GM19467 (cell line): ENCODE results near the gene DDX41.

Experiments used
- ATAC-seq: cut with Tn5 transposase; IDR thresholded peaks from one replicate; pipeline ENCODE4 v1.9.1; 2021; ENCODE audit warnings: mild to moderate bottlenecking, moderate library complexity; ENCODE audit not compliant: unreplicated experiment

Gene DDX41

GRCh38 chr5:177514541-177514940 lies 2.2 kb downstream of the DDX41 start:
- no peak for ATAC-seq

GRCh38 chr5:177513500-177513899 lies 3.3 kb downstream of the DDX41 start:
- ATAC-seq, result no peak

- ATAC-seq, result no peak
Observed at GRCh38 chr5:177512736-177513380, 3.9 kb downstream of the DDX41 start.

DNA sequence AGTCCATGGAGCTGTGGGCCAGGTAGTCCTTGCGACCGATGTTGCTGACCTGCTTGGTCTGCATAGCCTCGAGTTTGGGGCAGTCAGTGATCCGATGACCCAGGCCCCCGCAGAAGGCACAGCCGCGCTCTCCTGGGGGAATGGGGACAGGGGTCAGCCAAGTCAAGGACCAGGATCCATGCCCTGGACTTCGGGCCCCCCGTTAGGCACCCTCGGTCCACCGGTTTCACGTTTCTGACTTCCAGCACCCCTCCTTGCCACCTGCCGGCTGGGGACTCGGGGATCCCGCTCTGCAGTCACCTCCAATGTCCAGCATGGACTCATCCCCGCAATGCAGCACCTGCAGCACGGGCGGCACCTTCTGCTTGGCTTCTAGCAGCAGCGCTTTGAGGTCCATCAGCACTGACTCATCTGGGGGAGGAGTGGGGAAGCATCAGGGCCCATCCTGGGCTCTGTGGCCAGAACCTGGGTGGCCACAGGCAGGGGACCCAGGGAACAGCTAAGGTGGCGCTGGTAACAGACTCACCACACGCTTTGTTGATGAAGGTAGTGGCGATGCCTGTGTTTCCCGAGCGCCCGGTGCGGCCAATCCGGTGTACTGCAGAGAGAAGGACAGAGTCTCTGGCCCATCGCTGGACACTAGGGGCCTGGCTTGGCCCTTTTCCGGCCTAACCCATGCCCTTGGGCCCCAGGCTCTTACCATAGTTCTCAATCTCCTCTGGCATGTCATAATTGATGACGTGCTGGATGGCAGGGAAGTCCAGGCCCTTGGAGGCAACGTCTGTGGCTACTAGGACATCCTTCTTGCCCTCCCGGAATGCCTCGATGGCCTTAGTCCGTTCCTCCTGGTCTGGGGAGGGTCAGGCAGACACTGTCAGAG lies 4.7 kb downstream of the DDX41 start:
- ATAC-seq, result no peak

- no peak for ATAC-seq
Observed at GRCh38 chr5:177511181-177511580, 5.6 kb downstream of the DDX41 start.

DNA sequence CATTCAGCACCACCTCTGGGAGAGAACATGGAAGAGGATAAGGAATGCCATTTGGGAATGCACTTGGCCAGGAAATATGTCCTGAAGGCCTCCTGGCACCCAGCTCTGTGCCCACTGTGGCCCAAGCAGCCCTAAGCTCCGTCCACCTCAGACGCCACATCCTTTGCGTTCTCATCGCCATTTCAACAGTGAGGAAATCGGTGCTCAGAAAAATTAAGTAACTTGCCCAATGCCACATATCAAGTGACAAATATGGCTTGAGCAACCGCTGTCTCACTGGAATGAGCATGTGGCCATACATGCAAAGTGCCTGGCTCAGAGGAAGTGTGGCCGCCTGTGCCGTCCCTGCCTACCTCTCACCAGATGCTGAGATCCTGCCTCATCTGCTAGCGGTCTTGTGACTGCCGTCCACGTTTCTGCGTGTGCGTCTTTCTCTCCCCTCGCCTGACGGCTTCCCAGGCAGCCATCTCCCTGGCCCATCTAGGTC lies 6.2 kb downstream of the DDX41 start:
- ATAC-seq, result peak; percentile 35

DNA sequence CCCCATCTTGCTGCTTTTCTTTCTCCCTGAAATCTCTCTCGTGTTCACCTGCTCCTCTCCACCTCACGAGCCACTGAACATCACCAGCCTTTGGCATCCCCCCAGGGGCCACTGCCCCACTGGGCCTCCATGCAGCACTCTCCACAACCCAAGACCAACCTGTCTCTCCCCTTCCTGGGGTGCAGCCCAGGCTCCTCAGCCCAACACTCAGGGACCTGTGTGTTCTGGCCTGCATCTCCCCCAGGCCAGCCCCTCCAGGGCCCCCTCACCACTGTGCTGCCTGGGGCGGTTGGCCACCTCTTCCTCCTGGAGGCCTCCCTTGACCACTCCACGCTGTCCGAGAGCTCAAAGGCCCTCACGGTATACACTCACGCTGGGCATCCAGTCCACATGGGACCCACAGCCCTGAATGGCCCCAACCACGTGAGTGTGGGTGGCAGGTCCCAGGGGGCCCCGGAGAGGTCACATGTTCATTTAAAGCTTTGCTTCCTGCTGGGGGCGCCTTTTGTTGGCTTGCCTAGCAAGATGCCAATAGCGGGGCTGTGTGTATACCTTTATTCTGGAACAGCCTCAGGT lies 6.7 kb downstream of the DDX41 start:
- ATAC-seq, result no peak

DNA sequence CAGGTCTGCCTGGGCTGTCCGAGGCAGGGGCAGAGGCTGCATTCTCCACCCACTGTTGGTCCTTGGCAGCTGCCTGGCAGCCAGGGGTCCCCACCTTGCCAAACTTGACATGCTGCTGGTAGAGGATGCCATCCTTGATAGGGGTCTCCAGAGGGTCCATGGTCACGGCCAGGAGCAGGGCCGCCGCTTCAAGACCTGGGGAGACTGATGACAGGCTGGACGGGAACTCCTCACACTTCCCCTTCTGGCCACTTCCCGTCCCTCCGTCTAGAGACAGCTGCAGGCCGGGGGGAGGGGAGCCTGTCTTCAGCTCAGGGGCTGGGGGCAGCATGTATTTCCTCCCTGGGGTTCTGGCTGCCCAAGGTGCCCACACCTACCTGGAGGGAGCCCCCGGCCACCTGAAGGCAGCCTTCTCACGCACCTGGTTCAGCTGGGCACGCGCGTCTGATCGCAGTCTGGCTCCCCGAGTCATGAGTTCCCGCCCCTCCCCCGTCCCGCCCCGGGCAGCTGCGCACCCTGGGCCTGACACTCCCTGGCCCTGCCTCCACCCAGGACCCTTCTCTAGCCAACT lies 7.3 kb downstream of the DDX41 start, which contains the start of gene DOK3:
Gene DOK3 (minus strand): TSS at position 446 of the 571 bp plus-strand sequence. CDS start 286 bp downstream, at position 160.
- ATAC-seq, result no peak

GRCh38 chr5:177508837-177509236 lies 7.9 kb downstream of the DDX41 start:
- no peak for ATAC-seq

DNA sequence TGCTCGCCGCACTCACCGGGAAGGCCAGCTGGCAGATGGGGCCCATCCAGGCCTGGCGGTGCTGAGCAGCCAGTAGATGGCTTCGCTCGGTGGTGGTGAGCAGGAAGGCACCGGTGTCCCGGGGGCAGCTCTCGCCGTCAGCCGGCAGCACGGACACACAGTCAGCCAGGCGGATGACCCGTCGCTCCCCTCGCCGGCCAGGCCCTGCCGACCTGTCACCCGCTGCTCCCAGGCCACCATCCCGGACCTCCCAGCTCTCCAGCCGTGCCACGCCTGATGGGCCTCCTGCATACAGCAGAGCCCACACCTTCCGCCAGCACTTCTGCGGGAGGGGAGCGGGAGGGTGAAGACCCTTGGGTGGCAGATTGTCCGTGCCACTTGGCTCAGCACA lies 8.5 kb downstream of the DDX41 start:
- ATAC-seq, result no peak

GRCh38 chr5:177507596-177508220 lies 9.1 kb downstream of the DDX41 start:
- no peak for ATAC-seq

DNA sequence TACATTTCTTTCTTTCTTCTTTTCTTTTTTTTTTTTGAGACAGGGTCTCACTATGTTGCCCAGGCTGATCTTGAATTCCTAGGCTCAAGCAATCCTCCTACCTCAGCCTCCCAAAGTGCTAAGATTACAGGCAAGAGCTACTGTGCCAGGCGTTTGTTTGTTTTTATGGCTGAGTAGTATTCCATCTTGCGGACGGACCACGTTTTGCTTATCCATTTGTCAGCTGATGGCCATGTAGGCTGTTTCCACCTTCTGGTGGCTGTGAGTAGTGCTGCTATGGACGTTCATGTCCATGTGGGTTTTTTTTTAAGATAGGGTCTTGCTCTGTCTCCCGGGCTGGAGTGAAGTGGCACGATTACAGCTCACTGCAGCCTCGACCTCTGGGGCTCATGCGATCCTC lies 9.6 kb downstream of the DDX41 start:
- ATAC-seq, result no peak

DNA sequence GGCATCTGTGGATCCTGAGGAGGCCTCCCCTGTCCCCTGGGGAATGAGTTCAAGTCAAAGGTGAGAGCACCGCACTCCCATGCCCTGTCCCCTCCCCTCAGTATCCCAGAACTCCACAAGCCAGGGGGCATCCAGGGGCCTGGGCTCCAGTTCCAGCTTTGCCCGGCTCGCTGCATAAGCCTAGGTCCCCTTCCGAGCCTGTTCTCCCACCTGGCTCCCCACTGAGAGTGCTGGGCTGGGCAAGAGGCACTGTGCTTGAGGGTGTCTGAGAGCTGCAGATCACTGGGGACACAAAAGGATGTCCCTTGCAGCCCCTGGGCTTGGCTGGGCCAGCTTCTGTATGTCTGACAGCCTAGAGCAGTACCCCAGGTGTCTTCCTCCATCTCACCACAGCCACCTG lies 11.7 kb downstream of the DDX41 start:
- ATAC-seq, result no peak

GRCh38 chr5:177504086-177505056 lies 12.4 kb downstream of the DDX41 start:
- no peak for ATAC-seq

GRCh38 chr5:177503351-177504085 lies 13.2 kb downstream of the DDX41 start:
- no peak for ATAC-seq

- no peak for ATAC-seq
Observed at GRCh38 chr5:177502886-177503285, 13.9 kb downstream of the DDX41 start.

GRCh38 chr5:177501874-177502678 lies 14.7 kb downstream of the DDX41 start:
- ATAC-seq, result no peak
